A549 (cell line): ENCODE results near the gene TMEM255B. TPM values are rescaled to one million over a fixed set of nuclear protein-coding genes. Genes with fewer than 3 reads are reported as not detected.

Experiments
- ATAC-seq, 2 experiments: fragments of 200-7000 bp in 1 of 2; fragments of >200 bp in 1 of 2; cut with Nextera tagmentation in 1 of 2; cut with Tn5 transposase in 1 of 2; 3 replicates each; pipeline versions ENCODE4 v1.8.0 to v1.9.1; 2018 to 2020; ENCODE audit warnings: mild to moderate bottlenecking in 1 of 2, moderate library complexity in 1 of 2
- CTCF ChIA-PET: fragments of 300-600 bp; sonication (Branson Sonifier 250); formaldehyde crosslinking; extraction: SDS; loops from one replicate; lab custom pipeline; 2021; ENCODE audit warnings: antibody characterized with exemption, inconsistent platforms; lab: Yijun Ruan, JAX
- POLR2A ChIA-PET: fragments of 350-600 bp; formaldehyde crosslinking; extraction: SDS; loops from one replicate; lab custom pipeline; 2021; ENCODE audit warnings: antibody characterized with exemption, inconsistent platforms; lab: Yijun Ruan, JAX
- DNase-seq, 2 experiments: peaks; one replicate each; pipeline versions ENCODE4 v3.0.0 to v3.0.0-alpha.2; 2011 to 2016; ENCODE audit warnings: low read depth in 1 of 2, low spot score in 1 of 2
- FAIRE-seq: peaks from 2 replicates; lab custom pipeline; 2011; peaks lifted over from hg19 to GRCh38; lab: Jason Lieb, UNC
- H3K27ac ChIP-seq, 2 experiments: fragments of >200 bp; sonication (Bioruptor Twin); formaldehyde crosslinking; 3 replicates each; pipeline ENCODE4 v1.5.1; 2016 to 2017
- H3K4me1 ChIP-seq: fragments of >200 bp; sonication (Bioruptor Twin); formaldehyde crosslinking; 3 replicates; pipeline ENCODE4 v1.6.1; 2016
- H3K4me2 ChIP-seq: fragments of >200 bp; sonication (Bioruptor Twin); formaldehyde crosslinking; 3 replicates; pipeline ENCODE4 v1.6.1; 2016
- H3K4me3 ChIP-seq: fragments of >200 bp; sonication (Bioruptor Twin); formaldehyde crosslinking; 3 replicates; pipeline ENCODE4 v1.5.1; 2016
- H3K9me3 ChIP-seq: fragments of >200 bp; sonication (Bioruptor Twin); formaldehyde crosslinking; 3 replicates; pipeline ENCODE4 v1.6.1; 2016
- CBX8 ChIP-seq: fragments of 200-600 bp; sonication (generic); IDR thresholded peaks from 2 replicates; pipeline ENCODE4 v1.6.1; 2016
- CEBPB ChIP-seq, 2 experiments: fragments of >200 bp in 1 of 2; sonication (Bioruptor Twin) in 1 of 2; formaldehyde crosslinking in 1 of 2; IDR thresholded peaks; 2 replicates each; pipeline ENCODE4 v1.6.1; 2012 to 2016
- EHMT2 ChIP-seq: fragments of 200-600 bp; sonication (generic); IDR thresholded peaks from 2 replicates; pipeline ENCODE4 v1.6.1; 2016; ENCODE audit warnings: antibody characterized with exemption, low read depth, mild to moderate bottlenecking, moderate library complexity
- FOSL2 ChIP-seq, 2 experiments: fragments of 450-650 bp in 1 of 2; fragments of >200 bp in 1 of 2; sonication (Bioruptor Twin) in 1 of 2; formaldehyde crosslinking; IDR thresholded peaks; 2 replicates each; pipeline versions ENCODE4 v1.5.0 to v1.6.1; 2016 to 2020; ENCODE audit warnings: mild to moderate bottlenecking in 1 of 2, moderate library complexity in 1 of 2
- FOXS1 ChIP-seq: fragments of 250-450 bp; sonication (Bioruptor Pico); IDR thresholded peaks from 2 replicates; pipeline ENCODE4 v1.5.0; 2020; ENCODE audit warnings: mild to moderate bottlenecking, moderate library complexity
- HEYL ChIP-seq: fragments of 250-450 bp; sonication (Bioruptor Pico); IDR thresholded peaks from 2 replicates; pipeline ENCODE4 v1.8.0; 2021; ENCODE audit warnings: mild to moderate bottlenecking, moderate library complexity
- JUN ChIP-seq, 2 experiments: fragments of >200 bp; sonication (Bioruptor Twin); formaldehyde crosslinking; IDR thresholded peaks; 2 replicates in 1 of 2; 3 replicates in 1 of 2; pipeline ENCODE4 v1.6.1; 2016 to 2017
- KDM5A ChIP-seq: fragments of 200-600 bp; sonication (generic); IDR thresholded peaks from 2 replicates; pipeline ENCODE4 v1.6.1; 2016; ENCODE audit warnings: antibody characterized with exemption, mild to moderate bottlenecking
- MAFK ChIP-seq: fragments of 450-650 bp; IDR thresholded peaks from 2 replicates; pipeline ENCODE4 v1.6.1; 2014; ENCODE audit not compliant: partially characterized antibody
- MYC ChIP-seq: IDR thresholded peaks from 2 replicates; pipeline ENCODE4 v1.6.1; 2012; ENCODE audit warnings: mild to moderate bottlenecking, inconsistent platforms, low read length, improper control_type of control experiment, borderline replicate concordance
- NPAS2 ChIP-seq: fragments of 250-450 bp; sonication (Bioruptor Pico); IDR thresholded peaks from 2 replicates; pipeline ENCODE4 v1.8.0; 2022; ENCODE audit warnings: mild to moderate bottlenecking, moderate library complexity, borderline replicate concordance
- POLR2AphosphoS2 ChIP-seq: conservative IDR thresholded peaks from 2 replicates; pipeline ENCODE4 v1.6.1; 2012; ENCODE audit warnings: low read length, improper control_type of control experiment, inconsistent platforms
- RNF2 ChIP-seq: fragments of 200-600 bp; sonication (generic); IDR thresholded peaks from 2 replicates; pipeline ENCODE4 v1.6.1; 2016; ENCODE audit warnings: low read depth, mild to moderate bottlenecking, antibody characterized with exemption, moderate library complexity, borderline replicate concordance
- SMC3 ChIP-seq: fragments of >200 bp; sonication (Bioruptor Twin); formaldehyde crosslinking; IDR thresholded peaks from 3 replicates; pipeline ENCODE4 v1.6.1; 2018; ENCODE audit warnings: inconsistent platforms
- TP53 ChIP-seq: fragments of 250-450 bp; sonication (Bioruptor Pico); IDR thresholded peaks from 2 replicates; pipeline ENCODE4 v1.5.0; 2021; ENCODE audit warnings: mild to moderate bottlenecking, moderate library complexity
- WGBS: methylation state at CpG from one replicate; pipeline ENCODE4 v1.1.6; 2017; ENCODE audit errors: missing lambda C conversion rate; 5-methylcytosine and 5-hydroxymethylcytosine counted together
- polyA plus RNA-seq, 4 experiments: library from polyadenylated mRNA; depleted of rRNA in 3 of 4; stranded (reverse); fragments of >200 nt; fragmentation: RNase III in 1 of 4; extraction: RNeasy Plus Mini Kit Qiagen cat#74134 plus additional on column Dnase treatment in 1 of 4; gene quantifications; 2 replicates in 3 of 4; 3 replicates in 1 of 4; pipeline ENCODE4 v1.2.3, GENCODE V29; 2011 to 2017
- TF ChIP-seq, protein P1 (sequence below): fragments of >200 bp; sonication (Bioruptor Twin); formaldehyde crosslinking; IDR thresholded peaks from 2 replicates; pipeline ENCODE4 v1.6.1; 2016
- TF ChIP-seq, protein P2 (sequence below): fragments of 200-600 bp; sonication (generic); IDR thresholded peaks from 2 replicates; pipeline ENCODE4 v1.6.1; 2016; ENCODE audit warnings: antibody characterized with exemption, mild to moderate bottlenecking, moderate library complexity
- TF ChIP-seq, protein P3 (sequence below): IDR thresholded peaks from 2 replicates; pipeline ENCODE4 v1.6.1; 2012; ENCODE audit warnings: low read depth, borderline replicate concordance
- TF ChIP-seq, protein P4 (sequence below): IDR thresholded peaks from 2 replicates; pipeline ENCODE4 v1.6.1; 2012

The TMEM255B gene
- polyA plus RNA-seq, 2 of the 4 experiments (the other 2 are of a cell fraction): 0.54 to 1.1 TPM

DNA sequence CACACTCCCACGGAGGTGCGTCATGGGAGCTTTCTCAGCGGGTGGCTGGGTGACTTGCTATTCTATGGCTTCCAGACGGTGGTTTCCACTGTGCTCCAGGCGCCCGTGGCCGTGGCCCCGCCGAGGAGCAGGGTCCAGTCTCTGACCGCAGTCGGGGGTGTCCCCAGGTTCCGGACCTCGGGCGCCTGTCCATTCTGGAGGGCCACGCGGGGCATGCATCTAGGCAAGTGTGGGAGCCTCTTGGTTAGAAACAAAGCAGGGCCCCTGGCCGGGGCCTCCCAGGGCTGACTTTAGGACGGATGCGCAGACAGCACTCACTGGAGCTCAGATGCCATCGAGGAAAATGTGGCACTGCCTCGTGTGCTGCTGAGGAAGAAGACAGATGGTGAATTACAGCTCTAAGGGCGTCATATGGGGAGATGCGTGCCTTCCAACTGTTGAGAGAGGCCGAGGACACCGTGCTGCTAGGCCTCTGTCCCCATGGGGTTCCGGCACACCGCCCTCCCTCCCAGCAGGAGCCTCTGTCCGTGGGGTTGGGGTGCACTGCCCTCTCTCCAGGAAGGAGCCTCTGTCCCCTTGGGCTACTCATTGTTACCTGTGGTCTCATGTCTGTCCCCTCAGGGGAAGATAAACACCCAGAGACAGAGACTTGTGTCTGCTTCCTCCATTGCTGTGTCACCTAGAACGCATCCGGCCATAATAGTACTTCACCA lies 38.1 kb downstream of the TMEM255B start:
- no peak for TF ChIP-seq TP53 (CRISPR knock-in tag)
- no peak for TF ChIP-seq JUN (IDR thresholded peaks at IDR 0.05)
- TF ChIP-seq FOXS1 (CRISPR knock-in tag): no peak
- no peak for TF ChIP-seq KDM5A
- TF ChIP-seq NPAS2 (CRISPR knock-in tag): no peak
- no peak for TF ChIP-seq CBX8
- TF ChIP-seq, protein P1, sequence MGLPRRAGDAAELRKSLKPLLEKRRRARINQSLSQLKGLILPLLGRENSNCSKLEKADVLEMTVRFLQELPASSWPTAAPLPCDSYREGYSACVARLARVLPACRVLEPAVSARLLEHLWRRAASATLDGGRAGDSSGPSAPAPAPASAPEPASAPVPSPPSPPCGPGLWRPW: no peak
- no peak for TF ChIP-seq HEYL (CRISPR knock-in tag)
- TF ChIP-seq EHMT2: no peak
- TF ChIP-seq MAFK: no peak
- TF ChIP-seq, protein P2, sequence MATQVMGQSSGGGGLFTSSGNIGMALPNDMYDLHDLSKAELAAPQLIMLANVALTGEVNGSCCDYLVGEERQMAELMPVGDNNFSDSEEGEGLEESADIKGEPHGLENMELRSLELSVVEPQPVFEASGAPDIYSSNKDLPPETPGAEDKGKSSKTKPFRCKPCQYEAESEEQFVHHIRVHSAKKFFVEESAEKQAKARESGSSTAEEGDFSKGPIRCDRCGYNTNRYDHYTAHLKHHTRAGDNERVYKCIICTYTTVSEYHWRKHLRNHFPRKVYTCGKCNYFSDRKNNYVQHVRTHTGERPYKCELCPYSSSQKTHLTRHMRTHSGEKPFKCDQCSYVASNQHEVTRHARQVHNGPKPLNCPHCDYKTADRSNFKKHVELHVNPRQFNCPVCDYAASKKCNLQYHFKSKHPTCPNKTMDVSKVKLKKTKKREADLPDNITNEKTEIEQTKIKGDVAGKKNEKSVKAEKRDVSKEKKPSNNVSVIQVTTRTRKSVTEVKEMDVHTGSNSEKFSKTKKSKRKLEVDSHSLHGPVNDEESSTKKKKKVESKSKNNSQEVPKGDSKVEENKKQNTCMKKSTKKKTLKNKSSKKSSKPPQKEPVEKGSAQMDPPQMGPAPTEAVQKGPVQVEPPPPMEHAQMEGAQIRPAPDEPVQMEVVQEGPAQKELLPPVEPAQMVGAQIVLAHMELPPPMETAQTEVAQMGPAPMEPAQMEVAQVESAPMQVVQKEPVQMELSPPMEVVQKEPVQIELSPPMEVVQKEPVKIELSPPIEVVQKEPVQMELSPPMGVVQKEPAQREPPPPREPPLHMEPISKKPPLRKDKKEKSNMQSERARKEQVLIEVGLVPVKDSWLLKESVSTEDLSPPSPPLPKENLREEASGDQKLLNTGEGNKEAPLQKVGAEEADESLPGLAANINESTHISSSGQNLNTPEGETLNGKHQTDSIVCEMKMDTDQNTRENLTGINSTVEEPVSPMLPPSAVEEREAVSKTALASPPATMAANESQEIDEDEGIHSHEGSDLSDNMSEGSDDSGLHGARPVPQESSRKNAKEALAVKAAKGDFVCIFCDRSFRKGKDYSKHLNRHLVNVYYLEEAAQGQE: no peak
- TF ChIP-seq FOSL2 (IDR thresholded peaks at IDR 0.05): no peak
- TF ChIP-seq FOSL2 (CRISPR knock-in tag; IDR thresholded peaks at IDR 0.05): no peak
- TF ChIP-seq MYC: no peak
- TF ChIP-seq RNF2: no peak
- TF ChIP-seq, protein P3, sequence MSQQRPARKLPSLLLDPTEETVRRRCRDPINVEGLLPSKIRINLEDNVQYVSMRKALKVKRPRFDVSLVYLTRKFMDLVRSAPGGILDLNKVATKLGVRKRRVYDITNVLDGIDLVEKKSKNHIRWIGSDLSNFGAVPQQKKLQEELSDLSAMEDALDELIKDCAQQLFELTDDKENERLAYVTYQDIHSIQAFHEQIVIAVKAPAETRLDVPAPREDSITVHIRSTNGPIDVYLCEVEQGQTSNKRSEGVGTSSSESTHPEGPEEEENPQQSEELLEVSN: no peak
- TF ChIP-seq, protein P4, sequence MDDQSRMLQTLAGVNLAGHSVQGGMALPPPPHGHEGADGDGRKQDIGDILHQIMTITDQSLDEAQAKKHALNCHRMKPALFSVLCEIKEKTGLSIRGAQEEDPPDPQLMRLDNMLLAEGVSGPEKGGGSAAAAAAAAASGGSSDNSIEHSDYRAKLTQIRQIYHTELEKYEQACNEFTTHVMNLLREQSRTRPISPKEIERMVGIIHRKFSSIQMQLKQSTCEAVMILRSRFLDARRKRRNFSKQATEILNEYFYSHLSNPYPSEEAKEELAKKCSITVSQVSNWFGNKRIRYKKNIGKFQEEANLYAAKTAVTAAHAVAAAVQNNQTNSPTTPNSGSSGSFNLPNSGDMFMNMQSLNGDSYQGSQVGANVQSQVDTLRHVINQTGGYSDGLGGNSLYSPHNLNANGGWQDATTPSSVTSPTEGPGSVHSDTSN: no peak
- ATAC-seq: no peak
- DNase-seq: no peak
- 74% methylated on average over 6 of the region's 30 CpGs for WGBS
- H3K9me3 ChIP-seq: no peaks in the 10 kb centered on the region
- no peak overlapping the region for H3K27ac ChIP-seq
- ChIA-PET CTCF (no interaction called here), POLR2A (no interaction called here)
- no peaks in the 10 kb centered on the region for H3K4me1 ChIP-seq
- FAIRE-seq: no peak
- H3K4me2 ChIP-seq: no peak overlapping the region
- no peak overlapping the region for H3K4me3 ChIP-seq

DNA sequence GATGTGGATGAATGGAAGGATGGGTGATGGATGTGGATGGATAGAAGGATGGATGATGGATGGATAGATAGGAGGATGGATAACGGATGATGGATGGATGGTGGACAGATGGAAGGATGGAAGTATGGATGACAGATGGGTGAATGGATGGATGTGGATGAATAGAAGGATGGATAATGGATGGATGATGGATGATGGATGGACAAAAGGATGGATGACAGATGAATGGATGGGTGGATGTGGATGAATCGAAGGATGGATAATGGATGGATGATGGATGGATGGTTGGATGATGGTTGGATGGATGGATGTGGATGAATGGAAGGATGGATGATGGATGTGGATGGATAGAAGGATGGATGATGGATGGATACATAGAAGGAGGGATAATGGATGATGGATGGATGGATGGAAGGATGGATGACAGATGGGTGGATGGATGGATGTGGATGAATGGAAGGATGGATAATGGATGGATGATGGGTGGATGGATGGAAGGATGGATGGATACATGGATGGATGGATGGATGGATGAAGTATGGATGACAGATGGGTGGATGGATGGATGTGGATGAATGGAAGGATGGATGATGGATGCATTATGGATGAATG lies 39.3 kb downstream of the TMEM255B start:
- no peak overlapping the region for H3K27ac ChIP-seq
- H3K4me1 ChIP-seq: no peaks in the 10 kb centered on the region
- FAIRE-seq (no peak), ATAC-seq (no peak), DNase-seq (no peak)
- no peak overlapping the region for H3K4me3 ChIP-seq
- H3K9me3 ChIP-seq: no peaks in the 10 kb centered on the region
- 20% methylated on average over 2 of the region's 2 CpGs for WGBS
- no peak overlapping the region for H3K4me2 ChIP-seq
- TF ChIP-seq KDM5A (no peak), JUN (IDR thresholded peaks at IDR 0.05) (no peak), POLR2AphosphoS2 (no peak), CEBPB (IDR thresholded peaks at IDR 0.05) (no peak), SMC3 (no peak)
- ChIA-PET CTCF (no interaction called here), POLR2A (no interaction called here)
